Measurements from ENCODE around the gene PCBP4. TPM values are rescaled to one million over a fixed set of nuclear protein-coding genes. Genes with fewer than 3 reads are reported as not detected.
"Not testable (repeated sequence)": the region's sequence is repeated elsewhere in the genome, so short reads cannot be mapped to it uniquely, and the experiment has no call there.

PCBP4 gene
- total RNA-seq, 1 experiment from 2014 or later, result 26.4 TPM

GRCh38 chr3:51929420-51930003 lies 37.7 kb downstream of the PCBP4 start:
- Mint-ChIP-seq H3K4me1 (ENCODE audit: insufficient read depth, unreplicated experiment) (no peaks in the 10 kb centered on the region), H3K4me3 (ENCODE audit: unreplicated experiment) (no peak overlapping the region), H3K9me3 (ENCODE audit: unreplicated experiment) (no peaks in the 10 kb centered on the region), H3K36me3 (ENCODE audit: insufficient read depth, unreplicated experiment) (peaks cover 36% of the 10 kb centered on the region), H3K27ac (ENCODE audit: low read depth, unreplicated experiment) (no peak overlapping the region), H3K27me3 (ENCODE audit: insufficient read depth, unreplicated experiment) (no peaks in the 10 kb centered on the region)
- TF ChIP-seq CTCF (IDR thresholded peaks at IDR 0.05; ENCODE audit: unreplicated experiment), result no peak
- BruUV-seq (replicated peaks), result no TSS peak
- intact Hi-C loops (cut with micrococcal nuclease), result no loop called here
- DNase-seq (ENCODE audit: unreplicated experiment), result peak; percentile 17
- CTCF ChIA-PET, result interaction anchor here (1.1 kb wide), 1 partner anchor 23 kb away, joined by 4 read pairs; no protein-coding TSS in a partner anchor
- POLR2A ChIA-PET, result no interaction called here

DNA sequence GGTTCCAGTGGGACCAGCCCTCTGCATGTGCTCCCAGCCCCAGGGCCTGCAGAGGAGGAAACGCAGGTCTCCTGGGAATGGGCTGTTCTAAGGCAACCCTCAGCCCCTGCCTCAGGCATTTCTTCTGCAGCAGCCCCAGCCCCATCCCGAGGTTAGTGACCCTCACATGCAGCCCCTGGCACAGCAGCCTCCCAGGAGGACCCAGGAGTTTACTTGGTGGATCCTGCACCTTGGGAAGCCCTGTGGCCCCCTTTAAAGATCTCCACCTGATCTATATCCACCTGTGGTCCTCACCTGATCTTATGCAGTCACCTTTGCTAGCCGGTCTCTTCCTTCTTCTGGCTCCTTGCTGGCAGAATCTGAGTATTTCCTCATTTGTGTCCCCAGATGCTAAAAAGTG lies 38.3 kb downstream of the PCBP4 start:
- H3K4me1 Mint-ChIP-seq (ENCODE audit: insufficient read depth, unreplicated experiment); POLR2A ChIA-PET; BruUV-seq (replicated peaks); intact Hi-C loops (cut with micrococcal nuclease); H3K9me3 Mint-ChIP-seq (ENCODE audit: unreplicated experiment); DNase-seq (ENCODE audit: unreplicated experiment); H3K27ac Mint-ChIP-seq (ENCODE audit: low read depth, unreplicated experiment); H3K4me3 Mint-ChIP-seq (ENCODE audit: unreplicated experiment); H3K27me3 Mint-ChIP-seq (ENCODE audit: insufficient read depth, unreplicated experiment); CTCF ChIA-PET: not testable (repeated sequence)
- H3K36me3 Mint-ChIP-seq (ENCODE audit: insufficient read depth, unreplicated experiment), result peaks cover 31% of the 10 kb centered on the region

DNA sequence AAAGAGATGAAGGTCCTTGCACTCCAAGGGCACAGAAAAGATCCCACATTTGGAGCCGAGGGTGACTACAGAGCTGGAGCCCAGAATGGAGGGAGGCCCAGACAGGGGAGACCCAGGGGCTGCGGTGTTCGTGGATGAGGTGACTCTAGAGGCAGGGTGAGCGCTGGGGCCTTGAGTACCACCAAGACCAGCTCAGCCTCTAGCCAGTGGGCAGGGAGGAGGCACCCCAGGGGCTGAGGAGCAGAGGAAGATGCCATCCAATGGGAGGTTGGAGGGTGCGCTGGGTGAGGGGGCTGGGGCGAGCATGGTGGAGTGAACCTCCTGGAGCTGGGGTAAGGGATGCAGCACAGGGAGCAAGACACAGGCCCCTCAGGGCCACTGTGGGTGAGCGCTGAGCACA lies 38.8 kb downstream of the PCBP4 start:
- Mint-ChIP-seq H3K9me3 (ENCODE audit: unreplicated experiment) (no peaks in the 10 kb centered on the region), H3K4me1 (ENCODE audit: insufficient read depth, unreplicated experiment) (no peaks in the 10 kb centered on the region), H3K36me3 (ENCODE audit: insufficient read depth, unreplicated experiment) (peaks cover 28% of the 10 kb centered on the region), H3K27me3 (ENCODE audit: insufficient read depth, unreplicated experiment) (no peaks in the 10 kb centered on the region), H3K4me3 (ENCODE audit: unreplicated experiment) (no peak overlapping the region), H3K27ac (ENCODE audit: low read depth, unreplicated experiment) (no peak overlapping the region)
- intact Hi-C loops (cut with micrococcal nuclease), result no loop called here
- BruUV-seq (replicated peaks), result no TSS peak
- POLR2A ChIA-PET, result interaction anchor here (0.7 kb wide), 1 partner anchor 157 kb away, joined by 3 read pairs; no protein-coding TSS in a partner anchor
- DNase-seq (ENCODE audit: unreplicated experiment), result no peak
- CTCF ChIA-PET, result interaction anchor here (0.7 kb wide), 1 partner anchor 529 kb away, joined by 3 read pairs; no protein-coding TSS in a partner anchor
- TF ChIP-seq CTCF (IDR thresholded peaks at IDR 0.05; ENCODE audit: unreplicated experiment), result no peak

GRCh38 chr3:51927061-51927977 lies 39.9 kb downstream of the PCBP4 start:
- no peak overlapping the region for H3K27ac Mint-ChIP-seq (ENCODE audit: low read depth, unreplicated experiment)
- no peaks in the 10 kb centered on the region for H3K4me1 Mint-ChIP-seq (ENCODE audit: insufficient read depth, unreplicated experiment)
- H3K4me3 Mint-ChIP-seq (ENCODE audit: unreplicated experiment), result no peak overlapping the region
- H3K36me3 Mint-ChIP-seq (ENCODE audit: insufficient read depth, unreplicated experiment), result peaks cover 18% of the 10 kb centered on the region
- intact Hi-C loops (cut with micrococcal nuclease), result no loop called here
- ChIA-PET POLR2A (interaction anchor here (0.6 kb wide), 1 partner anchor 120 kb away, joined by 6 read pairs; no protein-coding TSS in a partner anchor), CTCF (interaction anchor here (0.6 to 0.7 kb wide), 2 partner anchors 411 to 1007 kb away, joined by 3 read pairs; no protein-coding TSS in a partner anchor)
- no peak for TF ChIP-seq CTCF (IDR thresholded peaks at IDR 0.05; ENCODE audit: unreplicated experiment)
- no peaks in the 10 kb centered on the region for H3K9me3 Mint-ChIP-seq (ENCODE audit: unreplicated experiment)
- H3K27me3 Mint-ChIP-seq (ENCODE audit: insufficient read depth, unreplicated experiment), result peaks cover 5% of the 10 kb centered on the region
- no TSS peak for BruUV-seq (replicated peaks)
- DNase-seq (ENCODE audit: unreplicated experiment), result no peak
